WTC11 (cell line): ENCODE results near the gene GNAI3. TPM values are rescaled to one million over a fixed set of nuclear protein-coding genes. Genes with fewer than 3 reads are reported as not detected.

Experiments
- ATAC-seq: fragments of 200-7000 bp; cut with Tn5 transposase; 2 replicates; pipeline ENCODE4 v1.10.0; 2021; ENCODE audit warnings: mild to moderate bottlenecking, moderate library complexity
- CTCF ChIA-PET: fragments of 300-600 bp; sonication (Branson Sonifier 250); formaldehyde crosslinking; loops from one replicate; lab custom pipeline; 2021; ENCODE audit warnings: antibody characterized with exemption; lab: Charles Lee
- POLR2A ChIA-PET: fragments of 350-600 bp; sonication (Branson Sonifier 250); formaldehyde crosslinking; loops from one replicate; lab custom pipeline; 2021; ENCODE audit warnings: antibody characterized with exemption; lab: Charles Lee
- DNase-seq: peaks from one replicate; pipeline ENCODE4 v3.0.0; 2021; ENCODE audit warnings: low spot score
- H3K27ac Mint-ChIP-seq: 2 replicates; pipeline ENCODE4 v1.8.0; 2021; ENCODE audit warnings: mixed read lengths
- H3K27me3 Mint-ChIP-seq: 2 replicates; pipeline ENCODE4 v1.8.0; 2021; ENCODE audit warnings: low read depth, mild to moderate bottlenecking, moderate library complexity, mixed read lengths
- H3K36me3 Mint-ChIP-seq: 2 replicates; pipeline ENCODE4 v1.8.0; 2021; ENCODE audit warnings: mixed read lengths
- H3K4me1 Mint-ChIP-seq: 2 replicates; pipeline ENCODE4 v1.8.0; 2022; ENCODE audit warnings: mixed read lengths
- H3K4me3 Mint-ChIP-seq: 2 replicates; pipeline ENCODE4 v1.8.0; 2021; ENCODE audit warnings: mild to moderate bottlenecking, moderate library complexity, mixed read lengths
- H3K9me3 Mint-ChIP-seq: 2 replicates; pipeline ENCODE4 v1.8.0; 2021; ENCODE audit warnings: mixed read lengths
- CREB1 ChIP-seq: sonication (generic); formaldehyde crosslinking; IDR thresholded peaks from 2 replicates; pipeline ENCODE4 v1.8.0; 2023; ENCODE audit warnings: mild to moderate bottlenecking, missing genetic modification reagents
- GABPB1 ChIP-seq: sonication (generic); formaldehyde crosslinking; IDR thresholded peaks from 2 replicates; pipeline ENCODE4 v1.8.1; 2023; ENCODE audit warnings: mild to moderate bottlenecking, missing genetic modification reagents
- GRHL2 ChIP-seq: fragments of 250-450 bp; sonication (Bioruptor Pico); IDR thresholded peaks from 2 replicates; pipeline ENCODE4 v1.8.0; 2022; ENCODE audit warnings: mild to moderate bottlenecking, moderate library complexity; ENCODE audit not compliant: insufficient replicate concordance, severe bottlenecking
- JUN ChIP-seq: sonication (generic); formaldehyde crosslinking; IDR thresholded peaks from 2 replicates; pipeline ENCODE4 v1.8.0; 2023; ENCODE audit warnings: mild to moderate bottlenecking, missing genetic modification reagents
- NFE2L1 ChIP-seq: sonication (generic); formaldehyde crosslinking; IDR thresholded peaks from 2 replicates; pipeline ENCODE4 v1.8.1; 2023; ENCODE audit warnings: missing genetic modification reagents
- PRDM15 ChIP-seq: sonication (generic); formaldehyde crosslinking; IDR thresholded peaks from 2 replicates; pipeline ENCODE4 v1.8.0; 2022; ENCODE audit warnings: missing genetic modification reagents
- PREB ChIP-seq: sonication (generic); formaldehyde crosslinking; IDR thresholded peaks from 2 replicates; pipeline ENCODE4 v1.8.1; 2022; ENCODE audit warnings: mild to moderate bottlenecking, missing genetic modification reagents, moderate library complexity, borderline replicate concordance
- SOX15 ChIP-seq: fragments of 250-450 bp; sonication (Bioruptor Pico); IDR thresholded peaks from 2 replicates; pipeline ENCODE4 v1.9.0; 2021; ENCODE audit warnings: mild to moderate bottlenecking
- TCF7 ChIP-seq: sonication (generic); formaldehyde crosslinking; IDR thresholded peaks from 2 replicates; pipeline ENCODE4 v1.8.0; 2022; ENCODE audit warnings: mild to moderate bottlenecking, low read depth, missing genetic modification reagents, moderate library complexity
- TEAD1 ChIP-seq: sonication (generic); formaldehyde crosslinking; IDR thresholded peaks from 2 replicates; pipeline ENCODE4 v1.8.0; 2022; ENCODE audit warnings: mild to moderate bottlenecking, missing genetic modification reagents
- USF1 ChIP-seq: sonication (generic); formaldehyde crosslinking; IDR thresholded peaks from 2 replicates; pipeline ENCODE4 v1.8.0; 2022; ENCODE audit warnings: mild to moderate bottlenecking, missing genetic modification reagents
- ZNF219 ChIP-seq: sonication (generic); formaldehyde crosslinking; IDR thresholded peaks from 2 replicates; pipeline ENCODE4 v1.8.0; 2023; ENCODE audit warnings: missing genetic modification reagents, mild to moderate bottlenecking, borderline replicate concordance
- ZNF416 ChIP-seq: fragments of 250-450 bp; sonication (Bioruptor Pico); IDR thresholded peaks from 2 replicates; pipeline ENCODE4 v1.9.0; 2021; ENCODE audit warnings: mild to moderate bottlenecking, inconsistent platforms
- ZNF512 ChIP-seq: sonication (generic); formaldehyde crosslinking; IDR thresholded peaks from 2 replicates; pipeline ENCODE4 v1.8.1; 2022; ENCODE audit warnings: missing genetic modification reagents, borderline replicate concordance
- total RNA-seq: library from RNA; stranded (reverse); gene quantifications from 3 replicates; pipeline ENCODE4 v1.2.3, GENCODE V29; 2021
- TF ChIP-seq, protein P1 (sequence below): sonication (generic); formaldehyde crosslinking; IDR thresholded peaks from 2 replicates; pipeline ENCODE4 v1.8.1; 2023; ENCODE audit warnings: mild to moderate bottlenecking, missing genetic modification reagents
- TF ChIP-seq, protein P2 (sequence below): fragments of 200-600 bp; IDR thresholded peaks from 2 replicates; pipeline ENCODE4 v1.8.0; 2022; ENCODE audit warnings: antibody characterized with exemption
- TF ChIP-seq, protein P3 (sequence below): sonication (generic); formaldehyde crosslinking; IDR thresholded peaks from 2 replicates; pipeline ENCODE4 v1.8.0; 2022; ENCODE audit warnings: mild to moderate bottlenecking, missing genetic modification reagents
- TF ChIP-seq, protein P4 (sequence below): sonication (generic); formaldehyde crosslinking; IDR thresholded peaks from 2 replicates; pipeline ENCODE4 v1.8.1; 2022; ENCODE audit warnings: low read depth, mild to moderate bottlenecking, moderate library complexity, missing genetic modification reagents, borderline replicate concordance

Gene GNAI3
- total RNA-seq, 1 experiment from 2014 or later = 7.2 TPM

DNA sequence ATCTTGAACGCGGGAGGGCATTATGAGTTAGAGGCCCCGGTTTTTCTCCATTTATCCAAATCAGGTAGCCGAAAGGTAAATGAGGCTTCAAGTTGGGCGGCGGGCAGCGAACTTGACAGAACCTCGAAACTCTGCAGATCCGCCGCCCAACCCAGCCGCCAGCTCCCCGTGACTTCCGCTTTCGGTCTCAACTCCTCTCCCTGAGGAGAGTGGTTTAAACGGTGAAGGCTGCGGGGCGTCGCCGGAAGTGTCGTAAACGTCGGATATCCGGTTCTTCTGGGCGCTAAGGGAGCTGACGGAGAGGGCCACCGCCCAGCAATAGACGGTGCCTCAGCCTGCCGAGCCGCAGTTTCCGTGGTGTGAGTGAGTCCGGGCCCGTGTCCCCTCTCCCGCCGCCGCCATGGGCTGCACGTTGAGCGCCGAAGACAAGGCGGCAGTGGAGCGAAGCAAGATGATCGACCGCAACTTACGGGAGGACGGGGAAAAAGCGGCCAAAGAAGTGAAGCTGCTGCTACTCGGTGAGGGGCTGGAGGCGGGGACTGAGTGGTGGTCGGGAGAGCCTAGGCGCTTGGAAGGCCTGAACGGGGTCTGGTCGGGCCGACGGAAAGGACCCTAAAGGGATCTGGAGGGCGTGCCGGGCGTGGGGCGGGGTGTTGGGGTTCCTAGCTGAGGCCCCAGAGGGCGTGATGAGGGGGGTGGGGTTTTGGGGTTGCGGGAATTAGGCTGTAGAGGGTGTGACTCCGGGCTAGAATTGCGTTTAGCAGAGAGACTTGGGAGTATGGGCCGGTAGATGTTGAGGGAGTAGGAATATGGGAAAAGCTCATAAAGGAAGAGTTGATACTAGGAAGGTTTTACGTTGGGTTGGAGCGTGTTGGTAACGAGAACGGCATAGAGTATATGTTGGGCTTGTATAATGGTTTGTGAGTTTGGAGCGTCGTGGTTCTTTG, at the start of gene GNAI3 (continued):
- TF ChIP-seq PRDM15 (CRISPR knock-in tag) (no peak), GRHL2 (CRISPR knock-in tag) (no peak), USF1 (CRISPR knock-in tag) (peak; percentile 75)
- TF ChIP-seq, protein P1, sequence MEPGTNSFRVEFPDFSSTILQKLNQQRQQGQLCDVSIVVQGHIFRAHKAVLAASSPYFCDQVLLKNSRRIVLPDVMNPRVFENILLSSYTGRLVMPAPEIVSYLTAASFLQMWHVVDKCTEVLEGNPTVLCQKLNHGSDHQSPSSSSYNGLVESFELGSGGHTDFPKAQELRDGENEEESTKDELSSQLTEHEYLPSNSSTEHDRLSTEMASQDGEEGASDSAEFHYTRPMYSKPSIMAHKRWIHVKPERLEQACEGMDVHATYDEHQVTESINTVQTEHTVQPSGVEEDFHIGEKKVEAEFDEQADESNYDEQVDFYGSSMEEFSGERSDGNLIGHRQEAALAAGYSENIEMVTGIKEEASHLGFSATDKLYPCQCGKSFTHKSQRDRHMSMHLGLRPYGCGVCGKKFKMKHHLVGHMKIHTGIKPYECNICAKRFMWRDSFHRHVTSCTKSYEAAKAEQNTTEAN (CRISPR knock-in tag) = peak; percentile 72; the same call in 1 of the 2 replicates

GRCh38 chr1:109499081-109499480, 49.3 kb upstream of the GNAI3 start:
- H3K36me3 Mint-ChIP-seq = no peaks in the 10 kb centered on the region
- CTCF ChIA-PET = interaction anchor here (0.7 to 13.8 kb wide), 17 partner anchors 9 to 141 kb away, joined by 3 to 740 read pairs (median 6); partner anchors contain the start of genes AMIGO1, ATXN7L2, GNAI3 and GPR61
- DNase-seq (no peak), ATAC-seq (no peak)
- no peak overlapping the region for H3K4me3 Mint-ChIP-seq
- POLR2A ChIA-PET = no interaction called here
- no peaks in the 10 kb centered on the region for H3K27me3 Mint-ChIP-seq
- H3K9me3 Mint-ChIP-seq = no peaks in the 10 kb centered on the region
- H3K4me1 Mint-ChIP-seq = peaks cover 32% of the 10 kb centered on the region
- H3K27ac Mint-ChIP-seq = no peak overlapping the region
- TF ChIP-seq GABPB1 (CRISPR knock-in tag) = no peak
- TF ChIP-seq, protein P2, sequence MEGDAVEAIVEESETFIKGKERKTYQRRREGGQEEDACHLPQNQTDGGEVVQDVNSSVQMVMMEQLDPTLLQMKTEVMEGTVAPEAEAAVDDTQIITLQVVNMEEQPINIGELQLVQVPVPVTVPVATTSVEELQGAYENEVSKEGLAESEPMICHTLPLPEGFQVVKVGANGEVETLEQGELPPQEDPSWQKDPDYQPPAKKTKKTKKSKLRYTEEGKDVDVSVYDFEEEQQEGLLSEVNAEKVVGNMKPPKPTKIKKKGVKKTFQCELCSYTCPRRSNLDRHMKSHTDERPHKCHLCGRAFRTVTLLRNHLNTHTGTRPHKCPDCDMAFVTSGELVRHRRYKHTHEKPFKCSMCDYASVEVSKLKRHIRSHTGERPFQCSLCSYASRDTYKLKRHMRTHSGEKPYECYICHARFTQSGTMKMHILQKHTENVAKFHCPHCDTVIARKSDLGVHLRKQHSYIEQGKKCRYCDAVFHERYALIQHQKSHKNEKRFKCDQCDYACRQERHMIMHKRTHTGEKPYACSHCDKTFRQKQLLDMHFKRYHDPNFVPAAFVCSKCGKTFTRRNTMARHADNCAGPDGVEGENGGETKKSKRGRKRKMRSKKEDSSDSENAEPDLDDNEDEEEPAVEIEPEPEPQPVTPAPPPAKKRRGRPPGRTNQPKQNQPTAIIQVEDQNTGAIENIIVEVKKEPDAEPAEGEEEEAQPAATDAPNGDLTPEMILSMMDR = no peak
- no peak for TF ChIP-seq ZNF219 (CRISPR knock-in tag)
- no peak for TF ChIP-seq CREB1 (CRISPR knock-in tag)
- TF ChIP-seq ZNF416 = no peak
- TF ChIP-seq PREB (CRISPR knock-in tag) = no peak
- no peak for TF ChIP-seq GRHL2 (CRISPR knock-in tag)
- TF ChIP-seq, protein P3, sequence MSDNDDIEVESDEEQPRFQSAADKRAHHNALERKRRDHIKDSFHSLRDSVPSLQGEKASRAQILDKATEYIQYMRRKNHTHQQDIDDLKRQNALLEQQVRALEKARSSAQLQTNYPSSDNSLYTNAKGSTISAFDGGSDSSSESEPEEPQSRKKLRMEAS (CRISPR knock-in tag) = no peak
- no peak for TF ChIP-seq TEAD1 (CRISPR knock-in tag)
- no peak for TF ChIP-seq SOX15 (CRISPR knock-in tag)
- TF ChIP-seq TCF7 (CRISPR knock-in tag) = no peak
- TF ChIP-seq NFE2L1 (CRISPR knock-in tag) = no peak
- TF ChIP-seq JUN (CRISPR knock-in tag) = no peak
- TF ChIP-seq, protein P4, sequence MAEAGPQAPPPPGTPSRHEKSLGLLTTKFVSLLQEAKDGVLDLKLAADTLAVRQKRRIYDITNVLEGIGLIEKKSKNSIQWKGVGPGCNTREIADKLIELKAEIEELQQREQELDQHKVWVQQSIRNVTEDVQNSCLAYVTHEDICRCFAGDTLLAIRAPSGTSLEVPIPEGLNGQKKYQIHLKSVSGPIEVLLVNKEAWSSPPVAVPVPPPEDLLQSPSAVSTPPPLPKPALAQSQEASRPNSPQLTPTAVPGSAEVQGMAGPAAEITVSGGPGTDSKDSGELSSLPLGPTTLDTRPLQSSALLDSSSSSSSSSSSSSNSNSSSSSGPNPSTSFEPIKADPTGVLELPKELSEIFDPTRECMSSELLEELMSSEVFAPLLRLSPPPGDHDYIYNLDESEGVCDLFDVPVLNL (CRISPR knock-in tag) = no peak
- no peak for TF ChIP-seq ZNF512
